Heart left ventricle (tissue), 16 donors: Measurements from ENCODE around the gene CFAP69. TPM values are rescaled to one million over a fixed set of nuclear protein-coding genes. Genes with fewer than 3 reads are reported as not detected.
A peak's percentile ranks its signal among the peaks of the same experiment; 100 is the strongest.

Experiments used
- ATAC-seq, 4 donors: fragments of 200-7000 bp; cut with Tn5 transposase; one replicate each; pipeline ENCODE4 v1.9.1; 2020 to 2022; ENCODE audit warnings: moderate library complexity in 4 of 4, mild to moderate bottlenecking in 3 of 4, moderate number of reproducible peaks in 1 of 4
- DNase-seq, 5 donors: peaks; one replicate each; pipeline ENCODE4 v3.0.0-alpha.2; 2020
- H3K27ac ChIP-seq, 12 donors: fragments of 200-600 bp; sonication (generic) in 4 of 12; one replicate each; pipeline versions ENCODE4 v1.5.0 to v1.8.0; 2016 to 2022; ENCODE audit warnings: mild to moderate bottlenecking in 2 of 12
- H3K27me3 ChIP-seq, 9 donors: fragments of 200-600 bp; sonication (generic) in 2 of 9; one replicate each; pipeline versions ENCODE4 v1.5.1 to v1.8.0; 2016 to 2022; ENCODE audit warnings: mild to moderate bottlenecking in 3 of 9
- H3K36me3 ChIP-seq, 9 donors: fragments of 200-600 bp; sonication (generic) in 2 of 9; one replicate each; pipeline versions ENCODE4 v1.5.0 to v1.8.0; 2018 to 2022; ENCODE audit warnings: mild to moderate bottlenecking in 2 of 9
- H3K4me1 ChIP-seq, 12 donors: fragments of 200-600 bp; sonication (generic) in 4 of 12; one replicate each; pipeline versions ENCODE4 v1.5.0 to v1.8.0; 2016 to 2022; ENCODE audit warnings: mild to moderate bottlenecking in 3 of 12
- H3K4me3 ChIP-seq, 12 donors: fragments of 200-600 bp; sonication (generic) in 4 of 12; one replicate each; pipeline versions ENCODE4 v1.5.0 to v1.8.0; 2017 to 2022; ENCODE audit warnings: mild to moderate bottlenecking in 9 of 12, moderate library complexity in 4 of 12
- H3K9me3 ChIP-seq, 12 donors: fragments of 200-600 bp; sonication (generic) in 4 of 12; one replicate each; pipeline versions ENCODE4 v1.5.0 to v1.8.0; 2016 to 2022; ENCODE audit warnings: mild to moderate bottlenecking in 1 of 12
- CTCF ChIP-seq, 12 donors: fragments of 200-600 bp; sonication (generic) in 4 of 12; IDR thresholded peaks; one replicate each; pipeline versions ENCODE4 v1.5.0 to v1.8.0; 2018 to 2022; ENCODE audit warnings: antibody characterized with exemption in 12 of 12, mild to moderate bottlenecking in 5 of 12
- POLR2A ChIP-seq, 2 donors: fragments of 450-650 bp; IDR thresholded peaks; one replicate each; pipeline ENCODE4 v1.6.1; 2017; ENCODE audit warnings: antibody characterized with exemption in 2 of 2, mild to moderate bottlenecking in 2 of 2, moderate library complexity in 2 of 2
- WGBS, 4 donors: extraction: QIAGEN DNeasy Blood & Tissue Kit in 2 of 4; methylation state at CpG; one replicate each; pipeline versions ENCODE4 v1.1.5 to v1.1.7; 2013 to 2018; 5-methylcytosine and 5-hydroxymethylcytosine counted together
- intact Hi-C, 10 donors: fragments of 100-400 bp; cut with DNase I; formaldehyde crosslinking; loops; one replicate each; pipeline versions ENCODE4 v1.11.1 to v1.14.2; 2022
- polyA plus RNA-seq, 2 donors: library from polyadenylated mRNA; stranded (reverse); fragments of 200-250 nt; gene quantifications; one replicate each; pipeline ENCODE4 v1.2.3, GENCODE V29; 2013
- total RNA-seq, 9 donors: library from RNA; depleted of rRNA in 2 of 9; stranded (reverse); fragments of >200 nt in 2 of 9; fragmentation: NEBNext Ultra II Directional in 3 of 9; extraction: Animal tissue kit (Norgen Biotek cat#: 25700) in 3 of 9; gene quantifications; one replicate each; pipeline versions ENCODE4 v1.1.0 to v1.2.4, GENCODE V29; 2016 to 2023
- donor health status: ischemic (EF 13 %, LVEDD 7.1; RV severe dilation, severe dysfunction).
- donor health status: healthy with polysubstance abuse.
- donor health status: DM: no; HTN: yes; CAD: no.
- donor health status: DM: no; HTN: no; CAD: no.
- donor health status: ischemic (EF 25% LVEDD 6.9; RV normal size, moderate dysfunction).
- donor health status: ischemic (EF 25% LVEDD 5.7; RV mildly dilated, moderate dysfunction).
- donor health status: healthy.
- donor health status: DM: yes; HTN: yes; CAD: no.
- donor health status: ischemic (EF 35%, LVEDD 5.7; RV mildly dilated, moderate dysfunction).
- donor health status: nonischemic (EF 11% LVEDD 7.7; RV severe dilation, severe dysfunction).
- donor health status: DM: yes; HTN: yes; CAD: no.
- donor health status: PGD.
- donor health status: ischemic (EF 29% LVEDD 5.4; RV normal size, mild dysfunction).
- donor health status: nonischemic (EF 23%, LVEDD 6.1; RV moderate dilation, normal function).

Gene CFAP69
- total and polyA plus RNA-seq, 11 donors: 1.0 to 4.5 (median 2.6) TPM

- no peak for ATAC-seq
- Histone ChIP-seq H3K4me1 (no peaks in the 10 kb centered on the region), H3K36me3 (no peaks in the 10 kb centered on the region), H3K9me3 (peaks cover 0 to 4% (median 0%) of the 10 kb centered on the region in 12 donors), H3K4me3 (no peak overlapping the region), H3K27ac (no peak overlapping the region), H3K27me3 (no peaks in the 10 kb centered on the region)
- 71 to 83% (median 79%) methylated on average over 1 of the region's 1 CpG for WGBS, 4 donors
- no peak for DNase-seq
- intact Hi-C loops: loop anchor here in 1 of 10 donors (5.0 kb wide), 1 partner anchor 104 kb away; the partner anchor contains the start of gene STEAP1
- no peak for TF ChIP-seq CTCF (IDR thresholded peaks at IDR 0.05)
- TF ChIP-seq POLR2A (IDR thresholded peaks at IDR 0.05): no peak
Observed at GRCh38 chr7:90256778-90257177, 11.8 kb downstream of the CFAP69 start.

GRCh38 chr7:90261441-90261840 is 16.5 kb downstream of the CFAP69 start:
- H3K27me3 ChIP-seq: no peaks in the 10 kb centered on the region
- no peaks in the 10 kb centered on the region for H3K9me3 ChIP-seq
- DNase-seq (no peak), ATAC-seq (no peak)
- H3K27ac ChIP-seq: no peak overlapping the region
- intact Hi-C loops: loop anchor here in 6 of 10 donors (5.0 to 10.0 kb wide), 3 partner anchors 107 to 163 kb away; partner anchors contain the start of gene STEAP1 (in 5 of the 6)
- TF ChIP-seq CTCF (IDR thresholded peaks at IDR 0.05) (no peak), POLR2A (IDR thresholded peaks at IDR 0.05) (no peak)
- H3K4me3 ChIP-seq: no peak overlapping the region
- H3K4me1 ChIP-seq: no peaks in the 10 kb centered on the region
- no peaks in the 10 kb centered on the region for H3K36me3 ChIP-seq

GRCh38 chr7:90262438-90262837 is 17.5 kb downstream of the CFAP69 start:
- Histone ChIP-seq H3K27me3 (no peaks in the 10 kb centered on the region), H3K27ac (no peak overlapping the region), H3K36me3 (no peaks in the 10 kb centered on the region), H3K4me1 (no peaks in the 10 kb centered on the region), H3K4me3 (no peak overlapping the region), H3K9me3 (no peaks in the 10 kb centered on the region)
- intact Hi-C loops: loop anchor here in 7 of 10 donors (2.0 to 10.0 kb wide), 4 partner anchors 108 to 162 kb away; partner anchors contain the start of gene STEAP1 (in 6 of the 7)
- DNase-seq (no peak), ATAC-seq (peak in 1 of 4 donors; percentile 66)
- TF ChIP-seq CTCF (IDR thresholded peaks at IDR 0.05) (peak in 11 of 12 donors; percentile 26 to 61 (median 40)), POLR2A (IDR thresholded peaks at IDR 0.05) (no peak)

- H3K4me1 ChIP-seq: no peaks in the 10 kb centered on the region
- TF ChIP-seq POLR2A (IDR thresholded peaks at IDR 0.05) (no peak), CTCF (IDR thresholded peaks at IDR 0.05) (no peak)
- DNase-seq (no peak), ATAC-seq (peak in 1 of 4 donors; percentile 63)
- H3K36me3 ChIP-seq: no peaks in the 10 kb centered on the region
- H3K9me3 ChIP-seq: no peaks in the 10 kb centered on the region
- H3K27ac ChIP-seq: peak overlapping the region in 6 of 12 donors; percentile 5 to 61 (median 32)
- no peaks in the 10 kb centered on the region for H3K27me3 ChIP-seq
- intact Hi-C loops: loop anchor here in 4 of 10 donors (10.0 kb wide), 2 partner anchors 112 to 158 kb away; partner anchors contain the start of gene STEAP1 (in 2 of the 4)
- no peak overlapping the region for H3K4me3 ChIP-seq
- WGBS, 4 donors: 63 to 72% (median 68%) methylated on average over 3 of the region's 3 CpGs
Observed at GRCh38 chr7:90266808-90267207, 21.8 kb downstream of the CFAP69 start.
